ENCODE measurements around the gene MTR.

Gene MTR

DNA sequence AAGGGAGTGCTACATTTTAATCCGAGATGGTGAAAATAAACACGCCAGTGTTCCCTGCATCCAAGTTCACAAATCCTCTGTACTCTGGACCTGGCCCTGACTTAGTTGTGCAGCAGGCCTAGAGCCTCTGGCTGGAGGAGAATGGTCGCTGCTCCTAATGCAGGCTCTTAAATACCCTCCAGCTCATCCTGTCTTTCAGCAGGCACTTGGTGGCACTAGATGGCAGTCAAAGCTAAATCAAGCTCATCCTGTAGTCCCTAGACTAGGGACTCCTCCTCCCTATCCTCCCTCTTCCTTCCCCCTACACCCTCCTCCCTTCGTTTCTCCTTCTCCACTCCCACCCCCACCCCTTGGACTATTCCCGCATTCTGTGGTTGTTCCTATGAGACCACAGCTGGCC is 41.6 kb upstream of the MTR start:
- TF ChIP-seq, protein P1, sequence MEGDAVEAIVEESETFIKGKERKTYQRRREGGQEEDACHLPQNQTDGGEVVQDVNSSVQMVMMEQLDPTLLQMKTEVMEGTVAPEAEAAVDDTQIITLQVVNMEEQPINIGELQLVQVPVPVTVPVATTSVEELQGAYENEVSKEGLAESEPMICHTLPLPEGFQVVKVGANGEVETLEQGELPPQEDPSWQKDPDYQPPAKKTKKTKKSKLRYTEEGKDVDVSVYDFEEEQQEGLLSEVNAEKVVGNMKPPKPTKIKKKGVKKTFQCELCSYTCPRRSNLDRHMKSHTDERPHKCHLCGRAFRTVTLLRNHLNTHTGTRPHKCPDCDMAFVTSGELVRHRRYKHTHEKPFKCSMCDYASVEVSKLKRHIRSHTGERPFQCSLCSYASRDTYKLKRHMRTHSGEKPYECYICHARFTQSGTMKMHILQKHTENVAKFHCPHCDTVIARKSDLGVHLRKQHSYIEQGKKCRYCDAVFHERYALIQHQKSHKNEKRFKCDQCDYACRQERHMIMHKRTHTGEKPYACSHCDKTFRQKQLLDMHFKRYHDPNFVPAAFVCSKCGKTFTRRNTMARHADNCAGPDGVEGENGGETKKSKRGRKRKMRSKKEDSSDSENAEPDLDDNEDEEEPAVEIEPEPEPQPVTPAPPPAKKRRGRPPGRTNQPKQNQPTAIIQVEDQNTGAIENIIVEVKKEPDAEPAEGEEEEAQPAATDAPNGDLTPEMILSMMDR (IDR thresholded peaks at IDR 0.05), result peak; percentile 70

DNA sequence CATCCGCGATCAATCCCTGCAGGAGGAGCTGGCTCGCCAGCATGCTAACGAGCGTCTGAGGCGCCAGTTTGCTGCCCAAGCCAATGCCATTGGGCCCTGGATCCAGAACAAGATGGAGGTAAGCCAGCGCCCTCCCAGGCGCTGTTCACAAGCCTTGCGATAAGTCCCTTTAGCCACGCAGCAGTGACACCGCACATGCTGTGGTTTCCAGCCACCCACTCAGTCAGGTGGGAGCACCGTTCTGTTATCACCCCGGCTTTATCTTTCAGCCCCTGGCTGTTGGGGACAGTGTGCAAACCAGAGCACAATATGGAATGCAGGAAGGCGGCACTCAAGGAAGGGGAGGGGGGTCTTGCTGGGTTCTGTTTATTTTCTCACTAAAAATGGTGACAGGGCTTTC is 41.1 kb upstream of the MTR start:
- TF ChIP-seq, protein P1 (IDR thresholded peaks at IDR 0.05), result no peak

DNA sequence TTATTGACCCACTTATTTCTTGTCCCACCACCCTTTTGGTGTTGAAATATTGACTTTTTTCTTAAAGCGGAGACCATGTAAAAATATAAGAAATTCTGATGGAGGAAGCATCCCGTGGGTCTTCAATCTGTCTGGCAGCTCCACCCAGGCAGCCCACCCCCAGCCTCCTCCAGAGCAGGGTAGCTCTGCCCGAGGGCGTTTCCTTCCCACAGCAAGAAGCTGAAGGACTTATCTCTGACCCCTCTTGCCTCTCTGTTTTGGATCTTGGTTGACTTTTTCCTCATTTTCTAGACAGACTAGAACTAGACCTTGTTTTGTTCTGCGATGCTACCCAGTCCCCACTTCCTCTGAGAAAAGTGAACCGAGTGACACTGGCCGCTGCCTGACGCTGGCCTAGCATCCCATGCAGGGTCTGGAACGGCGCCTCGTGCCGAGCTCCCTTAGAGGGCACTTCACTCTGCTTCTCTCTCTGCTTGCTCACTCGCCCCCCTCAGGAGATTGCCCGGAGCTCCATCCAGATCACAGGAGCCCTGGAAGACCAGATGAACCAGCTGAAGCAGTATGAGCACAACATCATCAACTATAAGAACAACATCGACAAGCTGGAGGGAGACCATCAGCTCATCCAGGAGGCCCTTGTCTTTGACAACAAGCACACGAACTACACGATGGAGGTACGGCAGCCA is 40.4 kb upstream of the MTR start:
- TF ChIP-seq, protein P1 (IDR thresholded peaks at IDR 0.05), result no peak

DNA sequence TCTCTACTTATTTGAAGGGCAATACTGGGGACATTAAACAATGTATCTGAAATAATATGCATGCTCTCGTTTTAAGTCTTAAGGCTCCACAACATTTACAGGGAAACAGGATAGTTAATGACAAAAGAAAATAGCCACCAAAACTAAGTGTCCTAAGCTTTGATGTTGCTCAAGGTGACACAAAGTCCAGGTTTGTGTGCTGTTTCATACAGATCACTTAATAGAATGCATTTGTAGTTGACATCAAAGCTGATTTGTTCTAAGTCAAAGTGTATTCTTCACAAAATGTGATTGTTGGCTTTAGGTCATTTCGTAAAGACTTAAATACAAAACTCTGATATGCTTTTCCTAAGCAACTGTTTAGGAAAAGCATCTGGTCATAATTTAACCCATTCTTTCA is 37.5 kb upstream of the MTR start:
- TF ChIP-seq, protein P1 (IDR thresholded peaks at IDR 0.05), result no peak

DNA sequence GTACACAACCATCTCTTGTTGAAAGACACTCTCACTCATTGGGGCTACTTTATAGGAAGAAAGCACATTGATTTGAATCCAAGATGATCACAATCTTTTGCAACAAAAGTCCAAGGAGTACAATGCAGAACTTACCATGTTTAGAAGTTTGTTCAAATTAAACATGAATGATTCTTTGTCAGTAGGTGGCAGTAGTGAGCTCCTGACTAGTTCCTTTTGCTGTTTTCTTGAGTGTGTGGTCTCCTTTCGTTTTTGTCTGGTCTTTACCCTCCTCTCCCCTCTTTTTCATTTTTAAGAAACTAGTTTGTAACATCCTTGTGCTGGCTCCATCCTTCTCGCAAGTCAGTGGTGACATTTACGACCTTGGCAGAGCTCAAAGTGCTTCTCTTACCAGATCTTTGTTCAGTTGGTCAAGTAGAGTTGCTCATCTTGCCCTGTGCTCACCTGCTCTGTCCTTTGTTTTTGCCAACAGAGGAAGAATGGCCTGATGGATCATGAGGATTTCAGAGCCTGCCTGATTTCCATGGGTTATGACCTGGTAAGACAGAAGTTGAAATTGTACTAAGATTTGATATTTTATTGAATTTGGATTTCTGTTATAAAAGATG is 35.7 kb upstream of the MTR start:
- TF ChIP-seq, protein P1 (IDR thresholded peaks at IDR 0.05), result peak; percentile 85

DNA sequence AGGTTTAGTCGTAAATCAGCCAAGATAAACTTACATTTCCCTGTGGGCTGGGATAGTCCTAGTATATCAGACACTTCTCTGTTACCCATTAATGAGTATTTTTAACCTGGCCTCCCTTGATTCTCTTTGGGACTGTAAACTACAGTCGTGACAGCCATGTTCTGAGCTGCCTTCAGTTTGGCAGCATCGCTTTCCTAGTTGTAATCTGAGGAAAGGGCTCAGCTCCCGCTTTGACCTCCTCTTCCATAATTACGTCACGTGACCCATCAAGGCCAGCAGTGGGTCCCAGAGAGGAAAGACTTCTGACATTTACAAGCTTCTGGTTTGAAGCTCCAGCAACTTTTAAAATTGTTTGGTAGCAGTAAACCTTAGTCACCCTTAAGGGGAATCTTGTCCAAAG is 34.6 kb upstream of the MTR start:
- TF ChIP-seq, protein P1 (IDR thresholded peaks at IDR 0.05), result no peak

DNA sequence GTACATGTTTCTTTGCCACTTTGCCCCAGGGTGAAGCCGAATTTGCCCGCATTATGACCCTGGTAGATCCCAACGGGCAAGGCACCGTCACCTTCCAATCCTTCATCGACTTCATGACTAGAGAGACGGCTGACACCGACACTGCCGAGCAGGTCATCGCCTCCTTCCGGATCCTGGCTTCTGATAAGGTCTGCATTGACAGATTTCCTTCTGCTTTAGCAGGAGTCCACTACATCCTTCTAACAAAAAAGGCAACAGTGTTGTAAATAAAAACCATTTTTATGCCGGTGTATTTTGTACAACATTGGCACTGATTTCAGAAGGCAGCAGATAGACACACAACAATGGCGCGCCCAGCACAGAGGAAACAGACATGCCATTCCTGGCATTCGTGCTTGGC is 34.1 kb upstream of the MTR start:
- TF ChIP-seq, protein P1 (IDR thresholded peaks at IDR 0.05), result no peak
